Gastroesophageal sphincter (tissue), 4 donors: Measurements from ENCODE around the gene GJC1. TPM values are rescaled to one million over a fixed set of nuclear protein-coding genes. Genes with fewer than 3 reads are reported as not detected.

Experiments
- ATAC-seq: fragments of 150-250 bp; one replicate; pipeline ENCODE4 v1.9.1; 2016; ENCODE audit warnings: mild to moderate bottlenecking, moderate library complexity
- H3K27ac ChIP-seq, 4 donors: fragments of 200-600 bp; sonication (generic) in 3 of 4; 1 replicate in 3 of 4; 2 replicates in 1 of 4; pipeline ENCODE4 v1.5.1; 2016 to 2019
- H3K27me3 ChIP-seq: fragments of 200-600 bp; sonication (generic); one replicate; pipeline ENCODE4 v1.5.1; 2019
- H3K36me3 ChIP-seq, 2 donors: fragments of 200-600 bp; sonication (generic); one replicate each; pipeline ENCODE4 v1.5.1; 2019; ENCODE audit warnings: control low read depth in 1 of 2
- H3K4me1 ChIP-seq, 3 donors: fragments of 200-600 bp; sonication (generic); 1 replicate in 2 of 3; 2 replicates in 1 of 3; pipeline ENCODE4 v1.5.1; 2016 to 2019; ENCODE audit warnings: control low read depth in 2 of 3
- H3K4me3 ChIP-seq, 2 donors: fragments of 200-600 bp; sonication (generic); one replicate each; pipeline ENCODE4 v1.5.1; 2019; ENCODE audit warnings: mild to moderate bottlenecking in 1 of 2, moderate library complexity in 1 of 2
- H3K9me3 ChIP-seq, 3 donors: fragments of 200-600 bp; sonication (generic); one replicate each; pipeline ENCODE4 v1.5.1; 2017 to 2019; ENCODE audit warnings: control low read depth in 2 of 3
- EP300 ChIP-seq: sonication (generic); formaldehyde crosslinking; IDR thresholded peaks from one replicate; pipeline ENCODE4 v1.6.1; 2017; ENCODE audit warnings: antibody characterized with exemption, mild to moderate bottlenecking
- POLR2A ChIP-seq, 2 donors: fragments of 450-650 bp; IDR thresholded peaks; one replicate each; pipeline ENCODE4 v1.6.1; 2017; ENCODE audit warnings: antibody characterized with exemption in 2 of 2, mild to moderate bottlenecking in 2 of 2, moderate library complexity in 1 of 2
- POLR2AphosphoS5 ChIP-seq: sonication (generic); formaldehyde crosslinking; IDR thresholded peaks from one replicate; pipeline ENCODE4 v1.6.1; 2017; ENCODE audit warnings: antibody characterized with exemption
- WGBS, 2 donors: methylation state at CpG; one replicate each; pipeline ENCODE4 v1.1.5; 2018; ENCODE audit warnings: low coverage in 1 of 2; 5-methylcytosine and 5-hydroxymethylcytosine counted together
- total RNA-seq, 4 donors: library from RNA; depleted of rRNA; stranded (reverse); fragments of >200 nt; gene quantifications; one replicate each; pipeline ENCODE4 v1.1.0, GENCODE V29; 2016
- TF ChIP-seq, protein P1 (sequence below), 4 experiments: fragments of 200-600 bp in 2 of 4; fragments of 450-650 bp in 2 of 4; sonication (generic) in 1 of 4; IDR thresholded peaks; one replicate each; pipeline ENCODE4 v1.5.1; 2017 to 2019; ENCODE audit warnings: antibody characterized with exemption in 4 of 4, mild to moderate bottlenecking in 2 of 4, moderate library complexity in 2 of 4

GJC1 gene
- total RNA-seq, 4 donors from 2014 or later: 28.2 to 78.3 (median 44.5) TPM

DNA sequence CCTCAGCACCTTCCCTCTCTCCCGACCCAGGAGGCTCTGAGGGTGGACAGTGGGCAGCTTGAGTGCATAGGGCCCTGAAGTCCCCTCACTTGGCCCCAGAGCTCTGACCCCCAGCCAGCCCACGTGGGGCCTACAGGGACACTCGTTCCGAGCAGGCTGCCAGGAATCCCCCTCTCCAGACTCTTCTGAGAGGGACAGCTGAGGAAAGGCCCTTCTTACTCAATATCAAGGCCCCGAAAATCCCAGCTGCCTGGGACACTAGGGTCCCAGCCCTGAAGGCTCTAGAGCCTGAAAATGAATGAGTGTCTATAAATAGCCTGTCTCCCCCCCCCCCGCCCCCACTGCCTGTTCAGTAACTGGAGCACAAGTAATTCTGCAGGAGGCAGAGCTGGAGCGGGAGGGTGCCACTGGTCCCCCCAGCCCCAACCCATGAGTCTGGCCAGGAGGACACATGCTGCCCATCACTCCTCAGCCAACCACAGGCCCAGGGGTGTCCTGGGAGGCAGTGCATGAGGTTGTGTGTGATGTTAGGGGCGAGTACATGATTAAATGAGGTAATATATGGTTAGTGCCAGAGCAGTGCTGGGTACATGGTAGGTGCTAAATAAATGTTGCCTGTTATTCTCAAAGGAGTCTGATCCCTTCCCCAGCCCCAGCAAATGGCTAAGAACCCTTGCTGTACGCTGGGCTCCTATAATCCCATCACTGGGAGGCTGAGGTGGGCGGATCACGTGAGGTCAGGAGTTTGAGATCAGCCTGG is 59.7 kb downstream of the GJC1 start:
- Histone ChIP-seq H3K36me3 (no peaks in the 10 kb centered on the region), H3K4me3 (no peak overlapping the region), H3K27ac (no peak overlapping the region), H3K4me1 (peaks cover 0 to 10% (median 5%) of the 10 kb centered on the region in 3 donors), H3K9me3 (no peaks in the 10 kb centered on the region), H3K27me3 (peaks cover 48% of the 10 kb centered on the region)
- ATAC-seq: no peak
- 75 to 84% methylated on average over 2 of the region's 11 CpGs for WGBS, 2 donors
- TF ChIP-seq, protein P1, sequence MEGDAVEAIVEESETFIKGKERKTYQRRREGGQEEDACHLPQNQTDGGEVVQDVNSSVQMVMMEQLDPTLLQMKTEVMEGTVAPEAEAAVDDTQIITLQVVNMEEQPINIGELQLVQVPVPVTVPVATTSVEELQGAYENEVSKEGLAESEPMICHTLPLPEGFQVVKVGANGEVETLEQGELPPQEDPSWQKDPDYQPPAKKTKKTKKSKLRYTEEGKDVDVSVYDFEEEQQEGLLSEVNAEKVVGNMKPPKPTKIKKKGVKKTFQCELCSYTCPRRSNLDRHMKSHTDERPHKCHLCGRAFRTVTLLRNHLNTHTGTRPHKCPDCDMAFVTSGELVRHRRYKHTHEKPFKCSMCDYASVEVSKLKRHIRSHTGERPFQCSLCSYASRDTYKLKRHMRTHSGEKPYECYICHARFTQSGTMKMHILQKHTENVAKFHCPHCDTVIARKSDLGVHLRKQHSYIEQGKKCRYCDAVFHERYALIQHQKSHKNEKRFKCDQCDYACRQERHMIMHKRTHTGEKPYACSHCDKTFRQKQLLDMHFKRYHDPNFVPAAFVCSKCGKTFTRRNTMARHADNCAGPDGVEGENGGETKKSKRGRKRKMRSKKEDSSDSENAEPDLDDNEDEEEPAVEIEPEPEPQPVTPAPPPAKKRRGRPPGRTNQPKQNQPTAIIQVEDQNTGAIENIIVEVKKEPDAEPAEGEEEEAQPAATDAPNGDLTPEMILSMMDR (IDR thresholded peaks at IDR 0.05): no peak
- TF ChIP-seq EP300 (no peak), POLR2AphosphoS5 (no peak), POLR2A (IDR thresholded peaks at IDR 0.05) (no peak)

GRCh38 chr17:44769647-44770084 is 60.4 kb downstream of the GJC1 start:
- H3K36me3 ChIP-seq: no peaks in the 10 kb centered on the region
- peaks cover 0 to 3% (median 0%) of the 10 kb centered on the region in 3 donors for H3K4me1 ChIP-seq
- H3K27me3 ChIP-seq: peaks cover 51% of the 10 kb centered on the region
- no peak overlapping the region for H3K4me3 ChIP-seq
- H3K9me3 ChIP-seq: no peaks in the 10 kb centered on the region
- WGBS, 2 donors: no CpG with 5 or more reads among the region's 15 CpGs
- no peak for ATAC-seq
- TF ChIP-seq POLR2A (IDR thresholded peaks at IDR 0.05) (no peak), POLR2AphosphoS5 (no peak), EP300 (no peak)
- TF ChIP-seq, protein P1 (IDR thresholded peaks at IDR 0.05): no peak
- H3K27ac ChIP-seq: no peak overlapping the region

DNA sequence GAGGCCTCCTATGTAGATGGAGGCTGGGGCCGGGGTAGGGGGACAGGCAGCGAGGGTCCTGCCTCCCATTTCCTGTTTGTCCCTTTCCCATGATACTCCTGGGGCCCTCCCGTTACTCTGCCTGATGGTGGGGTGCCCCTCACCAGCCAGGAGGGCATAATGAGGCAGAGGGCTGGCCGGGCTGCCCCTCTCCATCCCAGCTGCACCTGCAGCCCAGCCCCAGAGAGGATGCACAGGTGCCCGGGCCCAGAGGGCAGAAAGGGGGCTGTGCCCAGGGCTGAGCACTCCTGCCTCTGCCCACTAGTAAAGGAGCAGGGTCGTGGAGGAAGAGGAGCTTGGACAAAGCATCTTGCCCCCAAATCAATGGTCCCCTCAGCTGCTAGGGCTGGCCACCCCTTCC is 60.9 kb downstream of the GJC1 start:
- H3K27me3 ChIP-seq: peaks cover 52% of the 10 kb centered on the region
- H3K4me1 ChIP-seq: no peaks in the 10 kb centered on the region
- TF ChIP-seq, protein P1 (IDR thresholded peaks at IDR 0.05): no peak
- TF ChIP-seq EP300: no peak
- TF ChIP-seq POLR2A (IDR thresholded peaks at IDR 0.05): no peak
- TF ChIP-seq POLR2AphosphoS5: no peak
- no peak overlapping the region for H3K27ac ChIP-seq
- no peaks in the 10 kb centered on the region for H3K36me3 ChIP-seq
- H3K9me3 ChIP-seq: no peaks in the 10 kb centered on the region
- no peak for ATAC-seq
- 50% methylated on average over 2 of the region's 6 CpGs; no CpG with 5 or more reads in 1 of the 2 donors for WGBS, 2 donors
- no peak overlapping the region for H3K4me3 ChIP-seq

- TF ChIP-seq POLR2A (IDR thresholded peaks at IDR 0.05): no peak
- TF ChIP-seq, protein P1 (IDR thresholded peaks at IDR 0.05): no peak
- no peak for TF ChIP-seq POLR2AphosphoS5
- TF ChIP-seq EP300: no peak
- Histone ChIP-seq H3K4me3 (no peak overlapping the region), H3K4me1 (no peaks in the 10 kb centered on the region), H3K9me3 (no peaks in the 10 kb centered on the region), H3K36me3 (no peaks in the 10 kb centered on the region), H3K27me3 (peaks cover 47% of the 10 kb centered on the region), H3K27ac (no peak overlapping the region)
- no peak for ATAC-seq
- WGBS, 2 donors: 89 to 92% methylated on average over 3 to 5 of the region's 11 CpGs
Observed at GRCh38 chr17:44768505-44769142, 61.5 kb downstream of the GJC1 start.
